DMS79 (cell line): ENCODE measurements around the gene UNC13C.

ENCODE experiments used
- DNase-seq: peaks from one replicate; lab custom pipeline; 2025; lab: John Stamatoyannopoulos, UW

The UNC13C gene

GRCh38 chr15:54482251-54482650 is 504.0 kb downstream of the UNC13C start:
- DNase-seq: no peak

- no peak for DNase-seq
Observed at GRCh38 chr15:54500330-54500729, 522.1 kb downstream of the UNC13C start.

- DNase-seq: no peak
Observed at GRCh38 chr15:54502416-54503075, 524.3 kb downstream of the UNC13C start.

GRCh38 chr15:54504695-54505094 is 526.5 kb downstream of the UNC13C start:
- no peak for DNase-seq

GRCh38 chr15:54506977-54507524 is 528.8 kb downstream of the UNC13C start:
- DNase-seq: no peak

- DNase-seq: no peak
Observed at GRCh38 chr15:54514601-54515000, 536.4 kb downstream of the UNC13C start.

- DNase-seq: no peak
Observed at GRCh38 chr15:54515664-54516582, 537.7 kb downstream of the UNC13C start.

GRCh38 chr15:54517366-54517765 is 539.1 kb downstream of the UNC13C start:
- DNase-seq: no peak

- no peak for DNase-seq
Observed at GRCh38 chr15:54518156-54518882, 540.1 kb downstream of the UNC13C start.

- no peak for DNase-seq
Observed at GRCh38 chr15:54519577-54519976, 541.3 kb downstream of the UNC13C start.

- no peak for DNase-seq
Observed at GRCh38 chr15:54520616-54521015, 542.4 kb downstream of the UNC13C start.

GRCh38 chr15:54521206-54521605 is 543.0 kb downstream of the UNC13C start:
- no peak for DNase-seq

- no peak for DNase-seq
Observed at GRCh38 chr15:54528021-54528420, 549.8 kb downstream of the UNC13C start.

- DNase-seq: no peak
Observed at GRCh38 chr15:54540721-54541120, 562.5 kb downstream of the UNC13C start.

- no peak for DNase-seq
Observed at GRCh38 chr15:54547491-54547890, 569.2 kb downstream of the UNC13C start.

GRCh38 chr15:54550954-54551353 is 572.7 kb downstream of the UNC13C start:
- DNase-seq: no peak

- DNase-seq: no peak
Observed at GRCh38 chr15:54556231-54556630, 578.0 kb downstream of the UNC13C start.

- no peak for DNase-seq
Observed at GRCh38 chr15:54559405-54560069, 581.3 kb downstream of the UNC13C start.

GRCh38 chr15:54560417-54560816 is 582.2 kb downstream of the UNC13C start:
- no peak for DNase-seq

GRCh38 chr15:54564166-54564565 is 585.9 kb downstream of the UNC13C start:
- DNase-seq: no peak

- no peak for DNase-seq
Observed at GRCh38 chr15:54566654-54567053, 588.4 kb downstream of the UNC13C start.
